ENCODE data around the gene DOCK2. TPM values are rescaled to one million over a fixed set of nuclear protein-coding genes. Genes with fewer than 3 reads are reported as not detected.

The DOCK2 gene
- total and polyA plus RNA-seq, 2 of the 8 experiments (the other 6 are each of a cell fraction or from before 2014, with no cell fraction given), result 3.9 to 5.7 TPM

DNA sequence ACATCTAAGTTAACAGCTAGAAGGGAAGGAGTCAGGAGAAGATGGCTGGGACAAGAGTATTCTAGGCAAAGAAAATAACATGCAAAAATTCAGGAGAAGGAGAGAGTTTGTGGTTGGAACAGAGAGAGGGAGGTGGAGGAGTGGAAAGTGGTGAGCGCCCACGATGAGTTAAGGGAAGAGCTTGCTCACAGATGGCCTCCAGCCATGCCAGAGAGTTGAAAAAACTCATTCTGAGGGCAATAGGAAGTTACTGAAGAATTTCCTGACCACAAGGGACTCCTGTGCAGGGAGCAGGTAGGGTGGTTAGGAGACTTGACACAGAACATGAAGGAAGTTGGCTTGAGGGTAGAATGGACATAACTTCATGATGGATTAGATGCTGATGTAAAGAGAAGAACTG is 159.7 kb downstream of the DOCK2 start:
- Histone ChIP-seq H3K4me3 (ENCODE audit: extremely low read depth in 1 of 4, insufficient read depth in 2 of 4, low read depth in 3 of 4, low read length in 4 of 4) (no peak overlapping the region), H3K27me3 (replicated peaks in 1 of 4; ENCODE audit: control insufficient read depth in 3 of 4, extremely low read depth in 1 of 4, insufficient read depth in 3 of 4, low read length in 3 of 4) (no peaks in the 10 kb centered on the region), H2BK5ac (ENCODE audit: low read depth, low read length) (no peak overlapping the region), H3K23me2 (ENCODE audit: low read depth, low read length) (no peaks in the 10 kb centered on the region), H3K18ac (ENCODE audit: extremely low read depth, low read length) (no peak overlapping the region), H2AK5ac (ENCODE audit: low read depth, low read length) (no peak overlapping the region), H3K4ac (replicated peaks; ENCODE audit: insufficient read length, low read depth, low read length) (no peak overlapping the region), H3K79me1 (ENCODE audit: low read depth, low read length) (no peaks in the 10 kb centered on the region), H2AFZ (ENCODE audit: low read length) (no peak overlapping the region), H3K9ac (replicated peaks in 1 of 4; ENCODE audit: extremely low read depth in 1 of 4, low read depth in 3 of 4, low read length in 3 of 4) (no peak overlapping the region), H4K5ac (ENCODE audit: insufficient read length, low read depth, low read length) (no peak overlapping the region), H3K79me2 (ENCODE audit: control insufficient read depth in 1 of 2, insufficient read depth in 2 of 2, low read length in 2 of 2) (no peaks in the 10 kb centered on the region), H3K56ac (replicated peaks; ENCODE audit: insufficient read length, low read depth, low read length) (no peak overlapping the region), H4K20me1 (replicated peaks in 1 of 2; ENCODE audit: control insufficient read depth in 1 of 2, insufficient read depth in 2 of 2, low read length in 2 of 2) (no peaks in the 10 kb centered on the region), H3K9me3 (ENCODE audit: insufficient read depth in 2 of 2, low read depth in 1 of 2, low read length in 1 of 2) (no peaks in the 10 kb centered on the region), H3K27ac (ENCODE audit: low read depth, low read length) (no peak overlapping the region), H2BK20ac (ENCODE audit: low read length) (no peak overlapping the region), H2BK120ac (replicated peaks; ENCODE audit: low read depth, low read length) (no peak overlapping the region), H4K91ac (replicated peaks; ENCODE audit: insufficient read length, low read length) (no peak overlapping the region), H3K4me2 (ENCODE audit: insufficient read depth in 1 of 2, low read depth in 2 of 2, low read length in 2 of 2) (no peak overlapping the region), H4K8ac (ENCODE audit: extremely low read depth, insufficient read depth, low read length) (no peak overlapping the region), H2BK12ac (ENCODE audit: low read depth, low read length) (no peak overlapping the region; the same call in 1 of the 2 replicates), H3K23ac (ENCODE audit: insufficient read length) (no peak overlapping the region), H3K14ac (ENCODE audit: insufficient read length) (no peak overlapping the region), H2BK15ac (ENCODE audit: low read length) (0 out of 2 replicates have a peak overlapping the region, but pooled peaks have one; percentile 32), H3K36me3 (ENCODE audit: control insufficient read depth in 2 of 4, insufficient read depth in 4 of 4, low read length in 3 of 4) (no peaks in the 10 kb centered on the region), H3K4me1 (replicated peaks in 1 of 4; ENCODE audit: control insufficient read depth in 3 of 4, insufficient read depth in 4 of 4, low read length in 3 of 4) (peaks cover 0 to 3% (median 0%) of the 10 kb centered on the region in 4 experiments; a peak in 2 of 7 replicates)
- DNase-seq (ENCODE audit: low read depth in 1 of 2, low spot score in 2 of 2) (no peak), FAIRE-seq (no peak)
- ChIA-PET POLR2A (ENCODE audit: partially characterized antibody) (no interaction called here), CTCF (ENCODE audit: partially characterized antibody) (interaction anchor here (0.7 to 3.3 kb wide), 3 partner anchors 95 to 232 kb away, joined by 3 to 17 read pairs (median 3); partner anchors contain the start of gene INSYN2B)
- whole genome bisulfite sequencing, 2 experiments (ENCODE audit: extremely low coverage in 1 of 2, insufficient coverage in 1 of 2, insufficient read length in 1 of 2, insufficient replicate concordance in 2 of 2, low coverage in 1 of 2, low lambda C conversion rate in 2 of 2, missing lambda C conversion rate in 1 of 2), result 92% methylated on average over 2 of the region's 2 CpGs; no CpG with 5 or more reads in 1 of the 2 experiments
- TF ChIP-seq GTF2F1 (IDR thresholded peaks at IDR 0.05; ENCODE audit: borderline replicate concordance, low read depth, low read length) (no peak), CBX5 (IDR thresholded peaks at IDR 0.05; ENCODE audit: low read depth, low read length) (no peak), EP300 (IDR thresholded peaks at IDR 0.05; ENCODE audit: borderline replicate concordance in 1 of 2, low read depth in 2 of 2, low read length in 2 of 2) (no peak), BACH1 (IDR thresholded peaks at IDR 0.05; ENCODE audit: low read length) (no peak), JUND (IDR thresholded peaks at IDR 0.05; ENCODE audit: low read length) (no peak), JUN (IDR thresholded peaks at IDR 0.05; ENCODE audit: low read depth, low read length) (no peak), KDM1A (IDR thresholded peaks at IDR 0.05; ENCODE audit: borderline replicate concordance, low read length) (no peak), SIN3A (conservative IDR thresholded peaks at IDR 0.05 in 1 of 2, IDR thresholded peaks at IDR 0.05 in 1 of 2; ENCODE audit: low read depth in 1 of 2, low read length in 2 of 2) (no peak), ATF3 (IDR thresholded peaks at IDR 0.05; ENCODE audit: insufficient read depth, low read depth, low read length) (no peak), SIX5 (IDR thresholded peaks at IDR 0.05; ENCODE audit: low read depth, low read length) (no peak), SP2 (IDR thresholded peaks at IDR 0.05; ENCODE audit: low read length) (no peak), ZNF274 (IDR thresholded peaks at IDR 0.05; ENCODE audit: borderline replicate concordance, extremely low read depth, low read length) (no peak), TEAD4 (IDR thresholded peaks at IDR 0.05; ENCODE audit: low read depth, low read length) (no peak), PHF8 (conservative IDR thresholded peaks at IDR 0.05; ENCODE audit: low read depth, low read length) (no peak)
